Endodermal cell (in vitro differentiated cells): ENCODE results near the gene AIP. TPM values are rescaled to one million over a fixed set of nuclear protein-coding genes. Genes with fewer than 3 reads are reported as not detected.
"Not testable (repeated sequence)": the region's sequence is repeated elsewhere in the genome, so short reads cannot be mapped to it uniquely, and the experiment has no call there.

ENCODE experiments used
- DNase-seq: peaks from one replicate; pipeline ENCODE4 v3.0.0-alpha.2; 2017
- H3K27ac ChIP-seq: 2 replicates; pipeline ENCODE4 v1.5.1; 2013; ENCODE audit warnings: mild to moderate bottlenecking, low read depth, low read length, moderate library complexity
- H3K27me3 ChIP-seq: 2 replicates; pipeline ENCODE4 v1.6.1; 2013; ENCODE audit warnings: mild to moderate bottlenecking, low read length, moderate library complexity; ENCODE audit not compliant: insufficient read depth, control insufficient read depth, poor library complexity, severe bottlenecking
- H3K36me3 ChIP-seq: 2 replicates; pipeline ENCODE4 v1.7.0; 2013; ENCODE audit warnings: mild to moderate bottlenecking, low read length, moderate library complexity; ENCODE audit not compliant: control insufficient read depth, insufficient read depth
- H3K4me1 ChIP-seq: one replicate; pipeline ENCODE4 v1.7.0; 2013; ENCODE audit warnings: low read length; ENCODE audit not compliant: control insufficient read depth, insufficient read depth
- H3K4me3 ChIP-seq: 2 replicates; pipeline ENCODE4 v1.5.1; 2013; ENCODE audit warnings: mild to moderate bottlenecking, low read length, moderate library complexity
- H3K9ac ChIP-seq: 2 replicates; pipeline ENCODE4 v1.6.1; 2013; ENCODE audit warnings: mild to moderate bottlenecking, low read length, moderate library complexity; ENCODE audit not compliant: poor library complexity, severe bottlenecking; ENCODE audit errors: extremely low read depth
- H3K9me3 ChIP-seq: 2 replicates; pipeline ENCODE4 v1.6.1; 2013; ENCODE audit warnings: mild to moderate bottlenecking, low read length, moderate library complexity; ENCODE audit not compliant: control insufficient read depth
- H3K27ac Mint-ChIP-seq: 2 replicates; pipeline ENCODE4 v1.8.0; 2020; ENCODE audit warnings: mixed read lengths
- H3K27me3 Mint-ChIP-seq: 2 replicates; pipeline ENCODE4 v1.8.0; 2021; ENCODE audit warnings: mild to moderate bottlenecking, mixed read lengths; ENCODE audit not compliant: insufficient read depth
- H3K36me3 Mint-ChIP-seq: 2 replicates; pipeline ENCODE4 v1.8.0; 2020; ENCODE audit warnings: low read depth, mixed read lengths
- H3K4me1 Mint-ChIP-seq: 2 replicates; pipeline ENCODE4 v1.8.0; 2020; ENCODE audit warnings: mixed read lengths
- H3K4me3 Mint-ChIP-seq: 2 replicates; pipeline ENCODE4 v1.8.0; 2020; ENCODE audit warnings: mild to moderate bottlenecking, moderate library complexity, mixed read lengths
- H3K9me3 Mint-ChIP-seq: 2 replicates; pipeline ENCODE4 v1.8.0; 2020; ENCODE audit warnings: mild to moderate bottlenecking, mixed read lengths
- WGBS, 2 experiments: methylation state at CpG; one replicate each; pipeline versions ENCODE4 v1.1.5 to v1.1.7; 2013; ENCODE audit warnings: missing lambda C conversion rate in 2 of 2, mixed read lengths in 1 of 2; ENCODE audit not compliant: insufficient coverage in 1 of 2, insufficient read length in 1 of 2; 5-methylcytosine and 5-hydroxymethylcytosine counted together
- total RNA-seq, 2 donors: library from RNA; stranded (reverse); fragmentation: NEBNext Ultra II Directional in 1 of 2; extraction: Animal tissue kit (Norgen Biotek cat#: 25700) in 1 of 2; gene quantifications; 2 replicates in 1 of 2; 3 replicates in 1 of 2; pipeline ENCODE4 v1.2.1, GENCODE V29; 2021
- TF ChIP-seq, protein P1 (sequence below): fragments of 200-600 bp; sonication (generic); conservative IDR thresholded peaks from 2 replicates; pipeline ENCODE4 v1.5.0; 2021; ENCODE audit warnings: antibody characterized with exemption, mild to moderate bottlenecking

The AIP gene
- total RNA-seq, 2 donors from 2014 or later = 27.6 to 33.8 TPM

DNA sequence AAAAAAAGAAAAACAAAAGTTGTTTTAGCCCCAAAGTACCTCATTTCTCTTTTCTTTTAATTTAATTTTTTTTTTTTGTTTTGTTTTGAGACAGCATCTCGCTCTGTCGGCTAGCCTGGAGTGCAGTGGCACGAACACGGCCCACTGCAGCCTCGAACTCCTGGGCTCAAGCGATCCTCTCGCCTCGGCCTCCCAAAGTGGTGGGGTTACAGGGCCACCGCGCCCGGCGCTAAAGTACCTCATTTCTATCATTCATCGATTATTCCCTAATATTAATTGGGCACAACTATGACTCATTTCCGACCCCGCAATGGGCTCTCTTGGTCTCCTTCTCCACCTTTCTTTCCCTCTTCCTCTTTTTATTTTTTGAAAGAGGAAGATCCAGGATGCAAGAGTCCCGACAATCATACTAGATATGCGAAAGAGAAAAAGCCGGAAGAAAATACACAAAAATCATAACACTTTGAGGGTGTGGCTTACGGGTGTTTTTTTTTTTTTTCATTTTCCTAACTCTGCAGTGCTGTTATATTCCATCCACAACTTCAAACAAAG is 475 bp upstream of the AIP start:
- Histone ChIP-seq H3K36me3 (no peaks in the 10 kb centered on the region), H3K27ac (no peak overlapping the region), H3K9me3 (no peaks in the 10 kb centered on the region), H3K27me3 (no peaks in the 10 kb centered on the region), H3K9ac (peak overlapping the region; percentile 35), H3K4me1 (no peaks in the 10 kb centered on the region), H3K4me3 (peak overlapping the region; percentile 85)
- H3K36me3 Mint-ChIP-seq = peaks cover 2% of the 10 kb centered on the region
- peaks cover 6% of the 10 kb centered on the region for H3K9me3 Mint-ChIP-seq
- no peak for DNase-seq
- H3K27ac Mint-ChIP-seq = peak overlapping the region; percentile 78
- 83 to 94% methylated on average over 10 to 19 of the region's 19 CpGs for WGBS, 2 experiments
- H3K4me1 Mint-ChIP-seq = peaks cover 3% of the 10 kb centered on the region
- TF ChIP-seq, protein P1, sequence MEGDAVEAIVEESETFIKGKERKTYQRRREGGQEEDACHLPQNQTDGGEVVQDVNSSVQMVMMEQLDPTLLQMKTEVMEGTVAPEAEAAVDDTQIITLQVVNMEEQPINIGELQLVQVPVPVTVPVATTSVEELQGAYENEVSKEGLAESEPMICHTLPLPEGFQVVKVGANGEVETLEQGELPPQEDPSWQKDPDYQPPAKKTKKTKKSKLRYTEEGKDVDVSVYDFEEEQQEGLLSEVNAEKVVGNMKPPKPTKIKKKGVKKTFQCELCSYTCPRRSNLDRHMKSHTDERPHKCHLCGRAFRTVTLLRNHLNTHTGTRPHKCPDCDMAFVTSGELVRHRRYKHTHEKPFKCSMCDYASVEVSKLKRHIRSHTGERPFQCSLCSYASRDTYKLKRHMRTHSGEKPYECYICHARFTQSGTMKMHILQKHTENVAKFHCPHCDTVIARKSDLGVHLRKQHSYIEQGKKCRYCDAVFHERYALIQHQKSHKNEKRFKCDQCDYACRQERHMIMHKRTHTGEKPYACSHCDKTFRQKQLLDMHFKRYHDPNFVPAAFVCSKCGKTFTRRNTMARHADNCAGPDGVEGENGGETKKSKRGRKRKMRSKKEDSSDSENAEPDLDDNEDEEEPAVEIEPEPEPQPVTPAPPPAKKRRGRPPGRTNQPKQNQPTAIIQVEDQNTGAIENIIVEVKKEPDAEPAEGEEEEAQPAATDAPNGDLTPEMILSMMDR = no peak
- peak overlapping the region; percentile 70 for H3K4me3 Mint-ChIP-seq
- H3K27me3 Mint-ChIP-seq = peaks cover 24% of the 10 kb centered on the region

DNA sequence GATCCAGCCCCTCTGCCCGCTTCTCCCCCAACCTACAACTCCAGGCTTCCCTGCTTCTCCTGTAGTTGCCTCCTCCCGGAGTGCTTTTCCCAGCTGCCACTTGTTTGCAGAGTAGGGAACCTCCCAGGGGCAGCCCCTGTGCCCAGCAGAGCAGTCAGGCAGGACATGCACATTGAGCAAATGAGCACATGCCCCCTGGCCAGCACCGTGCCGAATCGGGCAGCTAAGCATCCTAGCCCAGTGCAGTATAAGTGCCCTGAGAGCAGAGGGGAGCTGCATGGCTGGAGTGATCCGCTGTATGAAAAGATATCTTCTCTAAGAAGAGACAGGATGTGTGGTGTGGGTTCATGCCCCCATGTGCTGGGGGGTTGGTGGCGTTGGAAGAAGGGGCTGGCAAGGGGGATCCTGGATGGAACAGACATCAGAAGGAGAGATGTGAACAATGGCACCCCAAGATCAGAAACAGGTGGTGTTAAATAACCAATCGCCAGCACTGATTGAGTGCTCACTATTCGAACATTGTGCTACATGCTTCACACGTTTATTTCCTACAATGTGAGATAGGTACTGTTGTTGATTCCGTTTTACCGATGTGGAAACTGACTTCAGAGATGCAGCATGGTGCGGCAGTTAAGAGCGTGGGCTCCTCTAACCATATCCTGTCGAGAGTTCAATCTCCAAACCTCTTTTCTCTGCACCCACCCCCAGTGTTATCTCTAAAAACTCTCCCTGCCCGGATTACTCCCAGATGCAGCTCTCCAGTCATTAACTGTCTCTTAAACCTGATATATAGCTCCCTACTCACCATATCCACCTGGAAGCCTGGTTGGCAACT is 1.2 kb downstream of the AIP start:
- Histone ChIP-seq H3K9ac (no peak overlapping the region), H3K4me1 (no peaks in the 10 kb centered on the region), H3K4me3 (peak overlapping the region; percentile 85), H3K36me3 (no peaks in the 10 kb centered on the region), H3K27me3 (no peaks in the 10 kb centered on the region), H3K27ac (no peak overlapping the region), H3K9me3 (no peaks in the 10 kb centered on the region)
- peak; percentile 48 for DNase-seq
- Mint-ChIP-seq H3K4me1 (peaks cover 3% of the 10 kb centered on the region), H3K36me3 (peaks cover 9% of the 10 kb centered on the region), H3K4me3 (peak overlapping the region; percentile 70), H3K27ac (no peak overlapping the region), H3K9me3 (peaks cover 3% of the 10 kb centered on the region), H3K27me3 (peaks cover 24% of the 10 kb centered on the region)
- WGBS, 2 experiments = 95% methylated on average over 13 to 16 of the region's 16 CpGs
- TF ChIP-seq, protein P1 = no peak

DNA sequence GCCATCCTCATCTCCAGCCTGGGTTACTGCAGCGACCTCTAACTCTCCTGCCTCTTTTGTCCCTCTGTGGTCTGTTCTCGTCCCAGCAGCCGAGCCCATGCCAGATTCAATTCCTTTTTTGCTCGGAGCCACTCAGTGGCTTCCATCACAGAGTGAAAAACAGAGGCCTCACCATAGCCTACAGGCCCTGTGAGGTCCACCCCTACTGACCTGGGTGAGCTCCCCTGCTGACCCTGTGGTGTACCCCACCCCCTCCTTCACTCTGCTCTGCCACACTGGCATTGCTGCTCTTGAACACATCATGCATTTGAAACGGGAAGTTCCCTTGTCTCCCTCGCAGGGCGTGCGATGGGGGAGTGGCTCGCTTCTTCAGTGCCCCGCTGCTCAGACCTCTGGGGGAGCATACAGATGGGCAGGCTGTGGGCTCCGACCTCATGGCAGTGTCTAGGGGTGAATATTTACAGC is 2.1 kb downstream of the AIP start:
- H3K27me3 Mint-ChIP-seq = peaks cover 21% of the 10 kb centered on the region
- peaks cover 3% of the 10 kb centered on the region for H3K4me1 Mint-ChIP-seq
- TF ChIP-seq, protein P1 = no peak
- no peak overlapping the region for H3K4me3 Mint-ChIP-seq
- peaks cover 3% of the 10 kb centered on the region for H3K9me3 Mint-ChIP-seq
- no peaks in the 10 kb centered on the region for H3K4me1 ChIP-seq
- peak; percentile 37 for DNase-seq
- H3K4me3 ChIP-seq = no peak overlapping the region
- no peak overlapping the region for H3K27ac ChIP-seq
- no peaks in the 10 kb centered on the region for H3K27me3 ChIP-seq
- H3K9me3 ChIP-seq = no peaks in the 10 kb centered on the region
- 93 to 94% methylated on average over 4 to 11 of the region's 11 CpGs for WGBS, 2 experiments
- no peak overlapping the region for H3K27ac Mint-ChIP-seq
- no peaks in the 10 kb centered on the region for H3K36me3 ChIP-seq
- H3K9ac ChIP-seq = no peak overlapping the region
- peaks cover 14% of the 10 kb centered on the region for H3K36me3 Mint-ChIP-seq

DNA sequence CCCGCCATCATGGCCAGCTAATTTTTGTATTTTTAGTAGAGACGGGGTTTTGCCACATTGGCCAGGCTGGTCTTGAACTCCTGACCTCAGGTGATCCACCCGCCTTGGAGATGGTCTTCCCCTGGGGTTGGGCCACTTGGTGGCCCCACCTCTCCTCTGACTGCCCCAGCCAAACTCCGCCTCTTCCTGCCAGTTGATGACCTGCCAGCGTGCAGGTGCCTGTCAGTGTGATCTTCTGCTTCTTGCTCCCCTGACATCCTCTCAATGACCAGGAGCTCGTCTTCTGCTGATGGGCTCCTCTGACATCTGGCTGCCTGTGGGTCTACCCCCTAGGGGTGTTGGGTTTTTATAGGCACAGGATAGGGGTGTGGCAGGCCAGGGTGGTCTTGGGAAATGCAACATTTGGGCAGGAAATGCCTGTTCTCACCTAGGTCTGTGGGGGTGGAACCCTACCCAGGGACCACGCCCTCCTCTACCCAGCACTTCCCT is 3.1 kb downstream of the AIP start:
- not testable (repeated sequence) for H3K4me3 ChIP-seq, H3K4me3 Mint-ChIP-seq, H3K9me3 Mint-ChIP-seq, H3K9ac ChIP-seq, H3K4me1 ChIP-seq, H3K4me1 Mint-ChIP-seq, H3K27ac Mint-ChIP-seq, H3K36me3 ChIP-seq, H3K27me3 ChIP-seq, H3K9me3 ChIP-seq, H3K27ac ChIP-seq
- peaks cover 18% of the 10 kb centered on the region for H3K36me3 Mint-ChIP-seq
- peak; percentile 76 for DNase-seq
- WGBS, 2 experiments = 93 to 95% methylated on average over 6 to 7 of the region's 7 CpGs
- H3K27me3 Mint-ChIP-seq = peaks cover 19% of the 10 kb centered on the region
